T-helper 1 cell (primary cell): Measurements from ENCODE around the gene ZNF202.
"Not testable (repeated sequence)": the region's sequence is repeated elsewhere in the genome, so short reads cannot be mapped to it uniquely, and the experiment has no call there.

Experiments used
- DNase-seq, 5 donors: peaks; one replicate each; pipeline ENCODE4 v3.0.0-alpha.2; 2012 to 2020
- total RNA-seq, 4 donors: gene quantifications; one replicate each; lab custom pipeline; 2026; lab: John Stamatoyannopoulos, UW

Gene ZNF202
- total RNA-seq: 11.0 to 30.3 (median 21.5) reads per million in 4 donors

- DNase-seq: peak; percentile 79 to 91 (median 86)
Observed at GRCh38 chr11:123741159-123742030, at the start of gene ZNF202. Gene ZNF202 (minus strand): TSS chr11:123741660. CDS start chr11:123730888, 10,772 bp downstream.

DNA sequence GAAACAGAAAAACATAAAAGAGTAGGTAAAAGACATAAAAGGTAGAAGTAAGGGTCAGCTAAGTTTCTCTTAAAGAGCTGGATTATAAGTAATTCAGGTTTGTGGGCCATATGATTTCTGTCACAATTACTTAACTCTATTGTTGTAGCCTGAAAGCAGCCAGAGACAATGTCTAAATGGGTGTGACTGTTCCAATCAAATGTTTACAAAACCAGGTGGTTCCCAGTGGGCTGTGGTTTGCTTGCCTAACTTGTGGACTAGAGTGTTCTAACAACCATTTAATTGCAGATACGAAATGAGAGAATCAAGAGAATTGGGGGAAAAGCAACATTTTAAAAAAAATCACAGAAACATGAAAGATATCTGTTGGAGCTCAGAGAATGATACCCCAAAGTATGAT lies 42.1 kb upstream of the ZNF202 start:
- DNase-seq: no peak

GRCh38 chr11:123778511-123778910 lies 37.1 kb upstream of the ZNF202 start:
- no peak for DNase-seq

- no peak for DNase-seq
Observed at GRCh38 chr11:123775715-123776549, 34.5 kb upstream of the ZNF202 start.

DNA sequence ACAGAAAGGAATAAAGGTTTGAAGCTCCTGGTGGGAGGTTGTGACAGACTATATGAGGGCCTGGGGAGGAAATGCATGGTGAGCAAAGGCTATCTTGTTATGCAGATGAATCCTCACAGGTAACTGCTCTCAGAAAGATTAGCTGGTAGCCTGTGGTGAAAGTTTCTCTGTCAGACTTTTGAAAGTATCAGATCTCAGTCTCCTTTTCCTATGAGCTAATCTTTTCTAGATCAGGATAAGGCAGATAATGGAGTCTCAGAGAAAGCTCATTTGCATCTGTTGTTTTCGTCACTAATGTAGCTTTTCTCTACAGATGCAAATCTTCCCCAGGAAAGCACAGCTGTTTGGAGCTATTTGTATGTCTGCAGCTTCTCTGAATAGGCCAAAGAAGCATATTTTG lies 33.8 kb upstream of the ZNF202 start:
- DNase-seq: no peak

- DNase-seq: no peak
Observed at GRCh38 chr11:123773959-123774358, 32.5 kb upstream of the ZNF202 start.

GRCh38 chr11:123773026-123773425 lies 31.6 kb upstream of the ZNF202 start:
- no peak for DNase-seq

- DNase-seq: no peak
Observed at GRCh38 chr11:123771664-123772063, 30.2 kb upstream of the ZNF202 start.

- DNase-seq: no peak
Observed at GRCh38 chr11:123770712-123771111, 29.3 kb upstream of the ZNF202 start.

GRCh38 chr11:123765601-123766000 lies 24.1 kb upstream of the ZNF202 start:
- DNase-seq: no peak

DNA sequence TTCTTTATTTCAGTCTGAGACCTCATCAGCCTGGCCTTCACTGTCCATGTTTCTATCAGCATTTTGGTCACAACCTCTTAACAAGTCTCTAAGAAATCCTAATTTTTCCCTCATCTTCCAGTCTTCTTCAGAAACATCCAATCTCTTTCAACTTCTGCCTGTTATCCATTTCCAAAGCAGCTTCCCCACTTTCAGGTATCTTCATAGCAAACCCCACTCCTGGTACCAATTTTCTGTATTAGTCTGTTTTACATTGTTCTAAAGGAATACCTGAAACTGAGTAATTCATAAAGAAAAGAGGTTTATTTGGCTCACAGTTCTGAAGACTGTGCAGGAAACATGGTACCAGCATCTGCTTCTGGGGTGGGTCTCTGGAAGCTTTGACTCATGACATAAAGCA lies 21.0 kb upstream of the ZNF202 start:
- no peak for DNase-seq

DNA sequence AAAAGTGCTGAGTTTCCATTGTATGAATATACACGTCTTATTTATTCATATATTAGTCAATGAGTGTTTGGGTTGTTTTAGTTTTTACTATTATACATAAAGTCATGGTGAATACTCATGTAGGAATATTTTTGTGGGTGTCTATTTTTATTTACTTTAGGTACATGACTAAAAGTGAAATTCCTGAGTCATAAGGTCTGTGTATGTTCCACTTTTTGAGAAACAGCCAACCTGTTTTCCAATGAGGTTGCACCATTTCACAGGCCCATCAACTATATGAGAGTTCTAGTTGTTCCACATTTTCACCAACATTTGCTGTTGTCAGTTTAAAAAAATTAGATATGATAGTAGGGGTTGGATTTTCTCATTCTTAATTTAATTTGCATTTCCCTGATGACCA lies 19.4 kb upstream of the ZNF202 start:
- DNase-seq: peak in 1 of 5 donors; percentile 59

DNA sequence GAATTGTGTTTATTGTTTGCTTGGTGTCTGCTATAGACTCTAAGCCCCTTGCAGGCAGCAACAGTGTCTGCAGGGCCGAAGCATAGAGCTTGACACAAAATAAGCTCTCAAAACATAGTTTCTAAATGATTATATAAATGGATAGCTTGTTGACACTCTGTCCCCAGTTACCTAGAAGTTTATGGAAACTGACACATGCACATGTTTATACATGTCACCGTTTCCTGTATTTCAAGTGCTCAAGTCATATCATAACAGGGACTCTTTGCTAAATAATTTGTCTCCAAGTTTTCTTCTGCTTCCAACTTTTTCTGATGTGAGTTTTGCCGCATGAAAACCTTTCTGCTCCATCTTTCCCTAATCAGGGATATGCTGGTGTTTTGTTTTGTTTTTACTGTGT lies 16.5 kb upstream of the ZNF202 start:
- no peak for DNase-seq

GRCh38 chr11:123755813-123756212 lies 14.4 kb upstream of the ZNF202 start:
- DNase-seq: no peak

GRCh38 chr11:123755344-123755743 lies 13.9 kb upstream of the ZNF202 start:
- DNase-seq: no peak

DNA sequence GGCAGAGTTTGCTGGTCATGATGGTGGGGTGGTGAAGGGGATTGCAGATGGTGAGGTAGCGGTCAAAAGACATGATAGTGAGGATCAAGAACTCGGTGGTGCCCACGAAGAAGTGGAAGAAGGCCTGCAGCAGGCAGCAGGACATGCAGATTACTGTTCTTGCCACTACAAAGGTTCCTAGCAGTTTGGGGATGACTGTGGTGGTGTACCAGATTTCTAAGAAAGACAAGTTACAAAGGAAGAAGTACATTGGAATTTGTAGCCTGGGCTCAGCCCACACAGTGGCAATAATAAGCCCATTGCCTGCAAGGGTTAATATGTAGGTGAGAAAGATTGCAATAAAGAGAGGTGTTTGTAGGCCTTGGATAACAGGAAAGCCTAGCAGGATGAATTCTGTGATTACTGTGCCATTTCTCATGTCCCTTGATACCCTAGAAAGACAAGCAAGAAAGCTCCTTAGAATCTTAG lies 12.7 kb upstream of the ZNF202 start, which contains the start of gene OR6X1:
OR6X1 (minus strand) TSS at position 418 of the 468 bp plus-strand sequence; CDS start at position 418, 0 bp downstream.
- peak in 1 of 5 donors; percentile 46 for DNase-seq

GRCh38 chr11:123753110-123753509 lies 11.7 kb upstream of the ZNF202 start:
- no peak for DNase-seq

DNA sequence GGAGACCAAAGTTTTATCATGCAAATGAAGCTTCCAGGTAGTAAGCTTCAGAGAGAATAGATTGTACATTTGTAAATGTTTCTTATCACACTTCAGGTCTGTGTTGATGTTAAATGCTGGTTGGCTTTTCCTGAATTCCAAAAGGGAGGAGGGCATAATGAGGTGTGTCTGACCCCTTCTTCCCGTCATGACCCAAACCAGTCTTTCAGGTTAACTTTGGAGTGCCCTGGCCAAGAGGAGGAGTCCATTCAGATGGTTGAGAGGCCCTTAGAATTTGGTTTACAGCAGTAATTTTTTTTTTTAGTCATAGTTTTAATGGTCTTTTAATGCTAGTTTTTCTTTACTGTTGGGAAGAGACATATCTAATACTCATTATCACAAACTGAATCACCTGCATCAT lies 10.3 kb upstream of the ZNF202 start:
- DNase-seq: no peak

DNA sequence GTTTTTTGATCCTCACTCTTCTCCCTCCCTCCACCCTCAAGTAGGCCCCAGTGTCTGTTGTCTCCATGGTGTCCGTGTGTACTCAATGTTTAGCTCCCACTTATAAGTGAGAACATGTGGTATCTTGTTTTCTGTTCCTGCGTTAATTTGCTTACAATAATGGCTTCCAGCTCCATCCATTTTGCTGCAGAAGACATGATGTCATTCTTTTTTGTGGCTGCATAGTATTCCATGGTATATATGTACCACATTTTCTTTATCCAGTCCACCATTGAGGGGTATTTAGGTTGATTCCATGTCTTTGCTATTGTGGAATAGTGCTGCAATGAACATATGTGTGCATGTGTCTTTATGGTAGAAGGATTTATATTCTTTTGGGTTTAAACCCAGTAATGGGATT lies 6.9 kb upstream of the ZNF202 start:
- not testable (repeated sequence) for DNase-seq

DNA sequence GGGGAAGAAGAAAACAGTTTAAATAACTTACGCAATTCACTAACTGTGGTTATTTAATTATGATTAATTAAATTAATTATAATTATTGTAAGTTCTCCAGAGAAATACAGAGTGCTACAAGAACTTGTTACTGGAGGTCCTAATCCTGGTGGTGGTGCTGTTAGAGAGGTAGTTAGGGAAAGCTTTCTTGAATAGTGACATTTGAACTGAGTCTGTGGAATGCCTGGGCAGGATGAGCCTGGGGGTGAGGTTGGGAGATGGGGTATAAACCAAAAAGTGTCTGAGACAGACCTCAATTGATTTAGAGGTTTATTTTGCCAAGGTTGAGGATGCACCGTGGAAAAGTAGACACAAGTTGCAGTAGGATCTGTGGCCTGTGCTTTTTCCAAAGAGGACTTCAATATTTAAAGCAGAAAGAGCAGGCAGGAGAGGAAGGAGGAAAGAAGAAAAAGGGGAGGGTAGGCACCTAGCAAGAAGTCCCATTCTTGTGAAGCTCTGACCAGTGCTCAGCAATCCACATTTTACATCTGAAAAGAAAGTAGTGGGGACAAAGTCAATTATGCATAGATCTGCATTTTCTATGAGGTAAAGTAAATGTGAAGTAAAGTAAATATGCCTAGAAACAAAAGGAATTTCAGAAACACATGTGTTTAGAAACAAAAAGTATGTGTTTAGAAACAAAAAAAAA lies 4.4 kb upstream of the ZNF202 start:
- DNase-seq: no peak

DNA sequence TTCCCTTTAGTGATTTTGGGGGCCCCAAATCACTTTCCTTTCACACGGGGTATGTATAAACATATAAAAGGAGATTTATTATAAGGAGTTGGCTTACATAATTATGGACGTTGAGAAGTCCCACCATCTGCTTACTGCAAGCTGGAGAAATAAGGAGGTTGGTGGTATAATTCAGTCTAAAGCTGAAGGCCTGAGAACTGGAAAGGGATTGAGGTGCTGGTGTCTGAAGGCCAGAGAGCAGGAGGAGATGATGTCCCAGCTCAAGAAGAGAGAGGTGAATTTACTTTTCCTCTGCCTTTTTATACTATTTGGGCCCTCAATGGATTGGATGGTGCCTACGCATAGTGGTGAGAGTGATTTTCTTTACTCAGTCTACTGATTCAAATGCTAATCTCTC lies 1.3 kb upstream of the ZNF202 start:
- DNase-seq: no peak

DNA sequence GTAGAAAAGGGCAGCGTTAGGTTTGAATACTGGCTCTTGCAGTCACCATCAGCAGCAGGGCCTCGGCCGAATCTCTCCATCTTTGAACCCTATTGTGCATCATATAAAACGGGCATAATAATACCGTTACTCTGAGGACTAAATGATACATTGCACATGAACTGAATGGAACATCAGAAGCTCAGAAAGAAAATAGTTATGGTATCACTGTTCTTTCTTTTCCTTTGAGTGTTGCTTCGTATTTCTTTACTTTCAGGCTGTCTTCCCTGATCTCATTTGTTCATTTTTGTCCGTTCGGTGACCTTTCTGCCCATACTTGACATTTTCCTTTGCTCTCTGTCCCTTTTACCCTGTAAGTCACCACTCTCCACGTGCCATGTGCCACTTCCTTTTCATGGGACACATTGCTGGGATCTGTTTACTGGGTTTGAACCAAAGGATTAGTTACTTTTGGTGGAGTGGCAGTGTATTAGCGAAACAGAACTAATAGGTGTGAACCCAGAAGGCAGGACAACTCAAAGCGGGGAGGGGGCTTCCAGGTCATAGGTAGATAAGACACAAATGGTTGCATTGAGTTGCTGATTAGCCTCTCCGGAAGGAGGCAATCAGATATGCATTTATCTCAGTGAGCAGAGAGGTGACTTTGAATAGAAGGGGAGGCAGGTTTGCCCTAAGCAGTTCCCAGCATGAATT lies 717 bp upstream of the ZNF202 start:
- DNase-seq: no peak
